GM12878 (cell line): Measurements from ENCODE around the gene TGIF2.

Experiments used
- CREB1 ChIP-seq: IDR thresholded peaks from 2 replicates; pipeline ENCODE4 v1.6.1; 2012; ENCODE audit warnings: low read depth, mild to moderate bottlenecking, inconsistent platforms
- EZH2 ChIP-seq: IDR thresholded peaks from 2 replicates; pipeline ENCODE4 v1.6.1; 2012; ENCODE audit warnings: low read depth, mild to moderate bottlenecking, control low read depth, inconsistent platforms, low read length, borderline replicate concordance; ENCODE audit not compliant: control insufficient read depth
- HDGF ChIP-seq: fragments of 450-650 bp; IDR thresholded peaks from 2 replicates; pipeline ENCODE4 v1.6.1; 2016; ENCODE audit warnings: antibody characterized with exemption
- NBN ChIP-seq: fragments of 450-650 bp; IDR thresholded peaks from 2 replicates; pipeline ENCODE4 v1.6.1; 2016
- POLR2AphosphoS5 ChIP-seq: IDR thresholded peaks from 2 replicates; pipeline ENCODE4 v1.6.1; 2011; ENCODE audit warnings: mild to moderate bottlenecking, low read length, inconsistent platforms
- RFX5 ChIP-seq: IDR thresholded peaks from 2 replicates; pipeline ENCODE4 v1.6.1; 2011; ENCODE audit warnings: low read depth, low read length, improper control_type of control experiment
- SPI1 ChIP-seq: IDR thresholded peaks from 2 replicates; pipeline ENCODE4 v1.6.1; 2011; ENCODE audit warnings: low read depth, mild to moderate bottlenecking, low read length, moderate library complexity, borderline replicate concordance; ENCODE audit not compliant: insufficient read depth
- TF ChIP-seq, protein P1 (sequence below), 3 experiments: IDR thresholded peaks in 2 of 3; conservative IDR thresholded peaks in 1 of 3; 2 replicates each; pipeline ENCODE4 v1.5.1; 2011; ENCODE audit warnings: low read depth in 3 of 3, low read length in 3 of 3, mild to moderate bottlenecking in 3 of 3, control low read depth in 2 of 3, moderate library complexity in 2 of 3, inconsistent platforms in 1 of 3, mixed read lengths in 1 of 3; ENCODE audit not compliant: control insufficient read depth in 2 of 3, insufficient read depth in 1 of 3; ENCODE audit errors: extremely low read depth in 1 of 3

DNA sequence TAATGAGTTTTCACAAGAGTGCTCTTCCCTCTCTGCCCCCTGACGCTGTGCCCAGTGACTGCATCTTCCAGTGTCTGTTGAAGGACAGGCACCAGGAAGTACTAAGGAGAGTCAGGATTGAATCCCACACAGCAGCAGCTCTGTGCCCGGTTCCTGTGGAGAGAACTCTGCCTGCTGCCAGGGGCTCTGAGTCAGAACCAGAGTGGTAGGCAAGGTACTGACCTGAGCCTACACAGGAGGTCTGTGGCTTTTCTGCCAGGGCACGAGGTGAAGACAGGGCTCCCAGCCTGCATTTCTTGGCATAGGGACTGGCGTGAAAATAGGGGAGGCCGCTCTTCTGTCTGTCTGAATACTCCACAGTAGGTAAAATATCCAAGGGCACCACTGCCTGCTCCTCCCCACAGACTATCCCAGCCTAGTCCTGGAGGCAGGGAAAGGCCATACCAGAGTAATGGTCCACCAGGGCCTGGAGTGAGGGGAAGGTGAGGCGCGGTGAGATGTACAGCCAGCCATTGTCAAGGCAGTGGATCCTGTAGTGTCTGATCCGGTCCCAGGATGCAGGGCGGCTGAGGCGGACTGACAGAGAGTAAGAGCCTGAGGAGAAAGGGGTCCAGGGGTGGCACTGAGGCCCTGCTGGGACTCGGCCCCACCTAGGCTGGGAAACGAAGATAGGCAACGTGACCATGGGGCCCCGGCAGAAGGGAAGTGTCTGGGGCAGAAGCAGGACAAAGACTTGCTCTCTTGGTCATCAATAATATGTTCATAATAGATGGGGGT is 41.6 kb downstream of the TGIF2 start:
- TF ChIP-seq EZH2: no peak
- no peak for TF ChIP-seq NBN
- TF ChIP-seq SPI1: no peak
- TF ChIP-seq, protein P1, sequence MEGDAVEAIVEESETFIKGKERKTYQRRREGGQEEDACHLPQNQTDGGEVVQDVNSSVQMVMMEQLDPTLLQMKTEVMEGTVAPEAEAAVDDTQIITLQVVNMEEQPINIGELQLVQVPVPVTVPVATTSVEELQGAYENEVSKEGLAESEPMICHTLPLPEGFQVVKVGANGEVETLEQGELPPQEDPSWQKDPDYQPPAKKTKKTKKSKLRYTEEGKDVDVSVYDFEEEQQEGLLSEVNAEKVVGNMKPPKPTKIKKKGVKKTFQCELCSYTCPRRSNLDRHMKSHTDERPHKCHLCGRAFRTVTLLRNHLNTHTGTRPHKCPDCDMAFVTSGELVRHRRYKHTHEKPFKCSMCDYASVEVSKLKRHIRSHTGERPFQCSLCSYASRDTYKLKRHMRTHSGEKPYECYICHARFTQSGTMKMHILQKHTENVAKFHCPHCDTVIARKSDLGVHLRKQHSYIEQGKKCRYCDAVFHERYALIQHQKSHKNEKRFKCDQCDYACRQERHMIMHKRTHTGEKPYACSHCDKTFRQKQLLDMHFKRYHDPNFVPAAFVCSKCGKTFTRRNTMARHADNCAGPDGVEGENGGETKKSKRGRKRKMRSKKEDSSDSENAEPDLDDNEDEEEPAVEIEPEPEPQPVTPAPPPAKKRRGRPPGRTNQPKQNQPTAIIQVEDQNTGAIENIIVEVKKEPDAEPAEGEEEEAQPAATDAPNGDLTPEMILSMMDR (IDR thresholded peaks at IDR 0.05 in 2 of 3, conservative IDR thresholded peaks at IDR 0.05 in 1 of 3; ENCODE audit: control insufficient read depth in 2 of 3, extremely low read depth in 1 of 3, insufficient read depth in 1 of 3, low read depth in 3 of 3, low read length in 3 of 3): no peak
- no peak for TF ChIP-seq CREB1
- TF ChIP-seq RFX5: no peak
- TF ChIP-seq POLR2AphosphoS5: no peak
- TF ChIP-seq HDGF: no peak
